HuH-7.5 (cell line): ENCODE measurements around the gene KLHL29.
"Not testable (repeated sequence)": the region's sequence is repeated elsewhere in the genome, so short reads cannot be mapped to it uniquely, and the experiment has no call there.

Experiments used
- DNase-seq: peaks from one replicate; pipeline ENCODE4 v3.0.0; 2011; ENCODE audit warnings: low spot score

Gene KLHL29

DNA sequence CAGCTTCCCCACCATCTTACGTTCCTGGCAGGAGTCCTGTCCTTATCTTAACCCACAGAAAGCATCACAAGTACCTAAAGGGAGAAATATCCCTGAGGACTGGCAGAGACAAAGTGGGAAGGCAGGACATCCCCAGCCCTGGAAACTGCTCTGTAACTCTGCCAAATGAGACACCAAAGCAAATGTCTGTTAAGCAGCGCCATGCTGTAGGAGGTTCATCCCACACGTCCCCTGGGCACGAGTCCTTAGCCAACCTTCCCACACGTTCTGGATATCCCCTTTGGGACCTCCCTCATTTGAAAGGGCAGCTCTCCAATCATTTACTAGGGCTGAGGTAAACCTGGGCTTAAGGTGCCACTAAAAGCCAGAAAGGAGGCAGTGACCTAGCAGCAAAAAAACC is 334.7 kb downstream of the KLHL29 start:
- DNase-seq = no peak

DNA sequence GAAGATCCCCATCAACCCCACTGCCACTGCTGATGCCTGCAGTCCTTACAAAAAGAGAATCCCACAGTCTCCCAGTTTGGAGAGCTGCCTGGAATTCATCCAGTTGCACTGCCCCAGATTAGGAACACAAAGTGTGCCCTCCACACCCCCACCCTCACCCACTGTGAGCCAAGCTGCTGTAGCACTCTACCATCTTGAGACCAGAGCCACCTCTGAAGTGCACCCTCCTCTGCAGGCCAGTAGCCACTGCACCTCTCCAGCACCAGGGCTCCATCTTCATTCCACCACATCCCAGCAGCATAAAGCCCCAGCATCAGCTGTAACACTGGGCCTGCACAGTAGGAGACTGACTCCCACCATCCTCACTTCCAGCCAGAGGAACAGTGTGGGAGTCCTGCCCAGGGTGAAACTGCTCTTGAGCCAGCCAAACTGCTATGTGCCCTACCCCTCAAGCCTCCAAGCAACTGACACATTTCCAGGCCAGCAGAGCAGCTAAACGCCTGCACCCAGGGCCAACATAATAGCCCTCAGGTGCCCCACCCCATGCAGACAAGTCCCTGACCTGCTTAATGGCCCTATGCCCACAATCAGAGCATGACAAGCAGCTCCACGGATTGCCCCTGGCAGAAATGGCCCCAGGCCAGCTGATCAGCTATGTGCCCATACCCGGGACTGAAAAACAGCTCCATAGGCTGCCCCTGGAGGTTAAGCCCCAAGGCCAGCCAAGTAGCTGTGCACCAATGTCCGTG is 335.9 kb downstream of the KLHL29 start:
- no peak for DNase-seq

DNA sequence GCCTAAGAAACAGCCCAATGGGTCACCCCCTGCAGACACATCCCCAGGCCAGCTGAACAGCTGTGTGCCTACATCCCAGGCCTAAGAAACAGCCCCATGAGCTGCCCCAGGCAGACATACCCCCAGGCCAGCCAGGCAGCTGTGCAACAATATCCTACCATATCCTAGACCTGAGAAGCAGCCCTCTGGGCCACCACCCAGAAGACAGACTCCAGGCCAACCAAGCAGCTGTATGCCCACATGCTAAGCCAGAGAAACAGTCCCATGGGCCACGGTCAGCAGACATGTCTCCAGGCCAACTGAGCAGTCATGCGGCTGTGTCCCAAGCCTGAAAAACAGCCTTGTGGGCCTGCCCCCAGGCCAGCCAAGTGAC is 336.5 kb downstream of the KLHL29 start:
- DNase-seq = no peak

DNA sequence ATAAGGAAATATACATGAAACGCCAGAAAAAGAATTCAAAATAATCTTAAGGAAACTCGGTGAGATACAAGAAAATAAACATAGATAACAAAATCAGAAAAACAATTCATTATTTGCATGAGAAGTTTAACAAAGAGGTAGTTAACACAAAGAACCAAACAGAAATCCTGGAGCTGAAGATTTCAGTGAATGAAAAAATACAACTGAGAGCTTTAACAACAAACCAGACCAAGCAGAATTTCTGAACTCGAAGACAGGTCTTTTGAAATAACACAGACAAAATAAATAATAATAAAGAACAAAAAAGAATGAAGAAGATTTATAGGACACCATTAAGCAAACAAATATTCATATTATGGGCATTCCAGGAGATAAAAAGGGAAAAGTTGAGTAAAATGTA is 337.3 kb downstream of the KLHL29 start:
- no peak for DNase-seq

DNA sequence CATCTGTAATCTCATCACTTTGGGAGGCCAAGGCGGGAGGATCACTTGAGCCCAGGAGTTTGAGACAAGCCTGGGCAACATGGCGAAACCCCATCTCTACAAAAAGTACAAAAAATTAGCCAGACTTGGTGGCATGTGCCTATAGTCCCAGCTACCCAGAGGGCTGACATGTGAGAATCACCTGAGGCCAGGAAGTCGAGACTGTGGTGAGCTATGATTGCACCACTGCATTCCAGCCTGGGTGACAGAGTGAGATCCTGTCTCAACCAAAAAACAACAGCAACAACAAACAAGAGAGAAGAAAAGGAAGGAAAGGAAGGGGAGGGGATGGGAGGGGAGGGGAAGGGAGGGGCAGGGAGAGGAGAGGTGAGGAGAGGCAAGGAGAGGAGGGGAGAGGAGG is 338.1 kb downstream of the KLHL29 start:
- not testable (repeated sequence) for DNase-seq

DNA sequence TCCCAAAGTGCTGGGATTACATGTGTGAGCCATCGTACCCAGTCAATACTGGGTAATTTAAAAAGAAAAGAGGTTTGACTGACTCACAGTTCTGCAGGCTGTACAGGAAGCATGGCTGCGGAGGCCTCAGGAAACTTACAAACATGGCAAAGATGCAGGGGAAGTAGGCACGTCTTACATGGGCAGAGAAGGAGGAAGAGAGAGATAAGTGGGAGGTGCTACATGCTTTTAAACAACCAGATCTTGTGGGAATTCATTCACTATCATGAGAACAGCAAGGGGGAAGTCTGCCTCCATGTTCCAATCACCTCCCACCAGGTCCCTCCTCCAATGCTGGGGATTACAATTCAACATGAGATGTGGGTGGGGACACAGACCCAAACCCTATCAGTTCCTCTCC is 349.4 kb downstream of the KLHL29 start:
- DNase-seq = no peak

DNA sequence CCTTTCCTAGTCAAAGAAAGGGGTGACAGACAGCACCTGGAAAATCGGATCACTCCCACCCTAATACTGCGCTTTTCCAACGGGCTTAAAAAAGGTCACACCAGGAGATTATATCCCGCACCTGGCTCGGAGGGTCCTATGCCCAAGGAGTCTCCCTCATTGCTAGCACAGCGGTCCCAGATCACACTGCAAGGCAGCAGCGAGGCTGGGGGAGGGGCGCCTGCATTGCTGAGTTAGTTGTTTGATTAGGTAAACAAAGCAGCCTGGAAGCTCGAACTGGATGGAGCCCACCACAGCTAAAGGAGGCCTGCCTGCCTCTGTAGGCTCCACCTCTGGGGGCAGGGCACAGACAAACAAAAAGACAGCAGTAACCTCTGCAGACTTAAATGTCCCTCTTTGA is 351.8 kb downstream of the KLHL29 start:
- DNase-seq = not testable (repeated sequence)

DNA sequence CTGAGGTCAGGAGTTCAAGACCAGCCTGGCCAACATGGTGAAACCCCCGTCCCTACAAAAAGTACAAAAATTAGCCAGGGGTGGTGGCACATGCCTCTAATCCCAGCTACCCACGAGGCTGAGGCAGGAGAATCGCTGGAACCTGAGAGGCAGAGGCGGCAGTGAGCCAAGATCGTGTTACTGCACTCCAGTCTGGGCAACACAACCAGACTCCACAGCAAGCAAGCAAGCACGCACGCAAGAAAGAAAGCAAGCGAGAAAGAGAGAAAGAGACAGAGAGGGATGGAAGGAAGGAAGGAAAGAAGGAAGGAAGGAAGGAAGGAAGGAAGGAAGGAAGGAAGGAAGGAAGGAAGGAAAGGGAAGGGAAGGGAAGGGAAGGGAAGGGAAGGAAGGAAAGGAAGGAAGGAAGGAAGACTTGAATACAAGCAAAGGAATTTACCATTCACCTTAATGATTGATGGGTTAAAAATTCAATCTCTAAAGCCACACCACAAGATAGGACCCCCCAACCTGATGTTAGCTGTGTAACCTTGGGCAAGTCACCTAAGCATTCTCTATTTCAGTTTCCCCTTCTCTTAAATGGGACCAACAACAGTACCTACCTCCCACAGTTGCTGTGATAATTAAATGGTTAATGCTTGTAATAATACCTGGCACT is 360.2 kb downstream of the KLHL29 start:
- DNase-seq = no peak

DNA sequence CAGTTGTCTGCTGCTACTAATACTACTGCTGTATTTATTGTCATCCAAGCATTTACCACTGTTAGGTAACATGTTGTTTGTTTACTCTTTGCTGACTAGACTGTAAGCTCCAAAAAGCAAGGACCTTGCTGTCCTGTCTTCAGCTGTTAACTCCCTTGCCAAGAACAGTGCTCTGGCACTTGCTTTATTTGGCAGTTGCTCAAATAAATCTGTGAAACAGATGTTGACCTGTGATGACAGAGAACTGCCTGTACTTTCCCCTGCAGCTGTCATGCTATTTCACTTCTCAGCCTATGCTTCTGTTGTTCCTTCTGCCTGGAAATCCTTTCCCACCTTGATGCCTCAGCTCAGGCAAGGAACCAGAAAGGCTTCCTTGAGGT is 360.7 kb downstream of the KLHL29 start:
- DNase-seq = no peak

DNA sequence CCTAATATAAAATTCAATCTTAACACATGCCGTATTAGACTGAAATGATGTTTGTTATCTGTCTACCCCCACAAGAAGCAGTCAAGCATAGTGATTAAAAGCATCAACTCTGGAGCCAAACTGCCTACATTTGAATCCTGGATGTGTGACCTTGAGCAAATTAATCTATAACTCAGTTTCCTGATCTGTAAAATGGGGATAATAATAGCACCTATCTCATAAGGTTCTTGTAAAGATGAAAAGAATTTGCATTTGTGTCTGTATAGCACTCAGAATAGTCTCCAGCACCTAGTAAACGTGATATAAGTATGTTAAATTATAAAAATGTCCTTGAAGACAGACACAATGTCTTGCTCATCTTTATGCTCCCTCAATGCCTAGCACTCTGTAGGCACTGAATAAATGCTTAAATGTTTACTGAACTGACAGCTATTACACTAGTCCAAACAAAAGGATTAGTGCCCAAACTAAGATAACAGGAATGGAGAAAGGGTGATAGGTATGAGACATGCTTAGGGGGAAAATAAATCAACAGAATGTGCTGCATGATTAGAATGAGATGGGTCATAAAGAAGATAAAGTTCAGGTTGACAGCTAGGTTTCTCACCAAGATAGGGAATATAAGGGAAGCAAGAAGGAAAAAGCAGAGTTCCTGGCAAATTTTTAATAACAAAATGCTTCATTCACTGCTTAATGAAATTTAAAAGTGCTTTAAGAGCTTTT is 361.3 kb downstream of the KLHL29 start:
- no peak for DNase-seq

DNA sequence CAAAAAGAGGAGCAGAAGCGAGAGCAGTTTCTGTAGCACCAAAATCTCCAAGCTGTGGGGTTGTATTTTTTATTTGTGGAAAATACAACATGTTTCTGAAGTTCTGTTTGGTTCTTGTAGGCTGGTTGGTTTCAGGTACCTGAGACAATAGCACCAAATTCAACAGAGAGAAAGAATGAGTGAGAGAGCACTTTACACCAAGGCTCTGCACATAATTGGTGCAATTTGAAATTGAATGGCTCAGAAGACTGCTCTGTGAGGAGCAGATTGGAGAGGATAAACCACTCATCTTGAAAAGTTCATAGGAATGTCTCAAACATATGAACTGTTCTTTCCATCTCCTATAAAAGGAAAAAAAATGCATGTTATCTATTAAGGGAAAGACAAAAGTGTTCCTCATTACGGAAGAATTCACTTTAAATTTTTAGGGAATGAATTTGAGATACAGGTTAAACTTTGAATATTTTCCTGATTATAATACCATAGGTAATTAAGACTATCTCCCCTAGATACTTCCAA is 366.8 kb downstream of the KLHL29 start:
- no peak for DNase-seq

DNA sequence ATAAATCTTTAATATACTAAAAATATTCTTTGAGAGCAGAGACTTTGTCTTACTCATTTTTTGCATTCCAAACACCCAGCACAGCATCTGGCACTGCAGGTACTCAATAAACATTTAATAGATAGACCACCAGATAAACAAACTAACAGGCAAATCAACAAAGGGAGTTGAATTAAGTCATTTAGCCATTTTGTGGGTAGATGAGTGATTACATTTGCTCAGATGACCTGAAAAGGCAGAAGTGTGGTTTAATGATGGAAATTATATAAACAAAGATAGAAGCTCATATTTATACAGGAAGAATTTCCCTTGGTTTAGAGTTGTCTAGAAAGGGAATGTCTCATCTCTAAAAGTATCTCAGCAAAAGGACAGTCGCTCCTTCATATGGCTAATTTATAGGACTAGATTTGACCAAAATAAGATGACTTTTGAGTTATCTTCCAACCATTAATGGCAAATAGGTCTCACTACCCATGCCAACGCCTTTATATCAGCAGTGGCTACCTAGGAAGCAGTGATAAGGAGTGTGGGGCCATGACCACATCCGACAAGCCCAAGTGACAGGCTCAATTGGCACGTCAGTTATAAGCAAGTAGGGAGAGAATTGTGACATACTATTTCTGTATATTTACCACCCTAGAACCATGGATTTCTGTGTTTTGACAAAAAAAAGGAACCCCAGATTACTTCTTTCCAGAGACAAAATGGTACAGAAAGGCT is 368.5 kb downstream of the KLHL29 start:
- DNase-seq = no peak

DNA sequence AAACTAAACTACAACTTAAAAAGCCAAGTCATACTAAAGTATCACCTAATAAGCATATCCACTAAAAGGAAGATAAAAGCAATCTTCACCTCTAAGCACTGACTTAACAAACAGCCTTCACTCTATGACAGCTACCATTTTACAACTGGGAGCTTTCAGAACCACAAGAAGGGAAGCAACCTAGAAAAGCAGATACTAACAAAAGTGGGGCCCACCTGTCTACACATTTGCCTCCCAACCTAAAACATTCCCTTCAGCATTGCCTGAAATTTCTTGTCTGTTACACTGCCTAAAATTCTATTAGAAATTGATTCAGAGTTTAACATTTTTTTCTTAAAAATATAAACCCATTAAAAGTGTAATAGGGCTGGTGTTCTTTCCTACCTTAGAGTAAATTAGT is 370.0 kb downstream of the KLHL29 start:
- DNase-seq = no peak

DNA sequence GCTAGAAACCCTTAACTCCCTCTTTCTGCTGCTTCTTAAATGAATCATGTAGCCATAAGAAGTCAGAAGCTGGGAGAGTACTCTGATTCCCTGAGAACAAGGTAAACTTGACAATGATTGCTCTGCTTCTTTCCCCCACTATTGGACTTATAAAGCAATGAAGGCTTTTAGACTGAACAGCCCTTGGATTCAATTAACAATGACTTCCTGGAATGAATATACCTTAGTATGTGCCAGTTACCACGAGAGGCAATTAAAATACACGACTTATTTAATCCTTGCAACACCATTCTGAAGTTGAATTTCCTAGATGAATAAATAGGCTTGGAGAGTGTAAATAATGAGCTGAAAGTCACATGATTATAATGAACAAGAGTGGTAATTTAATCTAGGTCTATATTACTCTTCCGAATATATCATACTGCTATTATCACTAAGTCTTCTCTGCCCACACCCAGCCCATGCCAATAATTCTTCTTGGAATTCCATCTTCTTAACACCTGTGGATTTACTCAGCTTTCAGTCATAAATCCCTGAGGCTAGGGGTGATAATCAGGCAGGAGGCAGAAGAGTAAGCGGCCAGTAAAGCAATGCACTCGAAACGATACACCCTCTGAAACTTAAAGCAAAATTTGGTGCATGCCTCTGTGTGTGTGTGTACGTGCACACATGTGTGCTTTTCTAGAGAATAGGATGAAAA is 371.8 kb downstream of the KLHL29 start:
- DNase-seq = no peak

DNA sequence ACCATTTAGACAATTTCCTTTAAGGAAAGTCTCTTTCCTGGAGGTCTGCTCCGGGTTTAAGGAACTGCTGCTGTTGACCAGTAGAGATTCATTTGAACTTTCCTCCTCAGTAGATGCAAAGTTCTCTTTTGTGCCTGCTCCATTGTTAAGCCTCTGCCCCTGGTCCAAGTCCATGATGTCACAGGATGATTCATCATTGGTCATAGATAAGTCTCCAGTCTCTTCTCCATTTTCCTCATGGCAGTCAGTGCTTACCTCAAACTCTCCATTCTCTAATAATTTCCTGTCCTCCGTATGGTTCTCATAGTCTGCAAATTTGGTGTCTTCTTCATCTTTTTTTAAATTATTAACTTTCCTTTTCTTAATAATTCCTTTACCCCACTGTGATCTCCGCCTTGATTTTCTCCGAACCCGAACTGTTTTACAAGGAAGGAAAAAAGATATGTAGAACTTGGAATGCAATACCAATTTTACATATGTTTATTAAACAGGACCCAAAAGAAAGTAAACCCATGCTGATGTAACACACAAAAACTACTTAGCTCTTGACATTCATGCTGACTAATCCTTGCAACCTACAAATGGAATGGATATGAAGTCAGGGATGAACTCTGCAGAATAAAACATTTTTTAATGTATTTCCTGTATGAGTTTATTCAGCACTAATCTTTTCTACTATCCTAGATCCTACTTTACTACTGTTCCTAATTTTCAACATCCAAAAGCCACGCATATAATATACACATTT is 372.9 kb downstream of the KLHL29 start:
- no peak for DNase-seq
